K562 (cell line): ENCODE data around the gene ZNF609. TPM values are rescaled to one million over a fixed set of nuclear protein-coding genes. Genes with fewer than 3 reads are reported as not detected.

ENCODE experiments used
- ATAC-seq: fragments of 200-7000 bp; cut with Tn5 transposase; 3 replicates; pipeline ENCODE4 v1.9.1; 2020; ENCODE audit warnings: moderate library complexity
- BruUV-seq: library from RNA; stranded (reverse); fragments of 400-500 nt; replicated peaks from 2 replicates; lab custom pipeline; 2021; lab: Mats Ljungman, UMichigan
- CTCF ChIA-PET: fragments of 300-600 bp; formaldehyde crosslinking; extraction: SDS; loops from one replicate; lab custom pipeline; 2021; ENCODE audit warnings: low intra/inter-chr PET ratio; lab: Yijun Ruan, JAX
- POLR2A ChIA-PET: fragments of 300-600, 350-650 bp; sonication (Branson Sonifier 250); formaldehyde crosslinking; extraction: SDS; loops from one replicate; lab custom pipeline; 2021; ENCODE audit warnings: antibody characterized with exemption, inconsistent platforms; lab: Yijun Ruan, JAX
- DNase-seq, 4 experiments: peaks; one replicate each; pipeline versions ENCODE4 v3.0.0 to v3.0.0-alpha.2; 2011 to 2018; ENCODE audit warnings: low spot score in 3 of 4, mixed read lengths in 3 of 4; ENCODE audit errors: extremely low read depth in 1 of 4
- FAIRE-seq: peaks from 2 replicates; lab custom pipeline; 2011; peaks lifted over from hg19 to GRCh38; lab: Jason Lieb, UNC
- H2AFZ ChIP-seq: 2 replicates; pipeline ENCODE4 v1.6.0; 2011; ENCODE audit warnings: low read depth, low read length, control low read depth, inconsistent platforms
- H3K27ac ChIP-seq: fragments of 200-600 bp; 3 replicates; pipeline ENCODE4 v1.8.0; 2011; ENCODE audit warnings: low read depth, mild to moderate bottlenecking, control low read depth, inconsistent platforms, low read length, moderate library complexity, mixed read lengths; ENCODE audit errors: extremely low read depth
- H3K27me3 ChIP-seq, 2 experiments: fragments of 300-600 bp in 1 of 2; 2 replicates in 1 of 2; 3 replicates in 1 of 2; pipeline versions ENCODE4 v1.6.0 to v1.8.0; 2011; ENCODE audit warnings: inconsistent platforms in 2 of 2, low read length in 2 of 2, mild to moderate bottlenecking in 1 of 2, mixed read lengths in 1 of 2, moderate library complexity in 1 of 2; ENCODE audit not compliant: control insufficient read depth in 2 of 2, insufficient read depth in 2 of 2
- H3K36me3 ChIP-seq: fragments of 300-600 bp; 3 replicates; pipeline ENCODE4 v1.8.0; 2011; ENCODE audit warnings: mild to moderate bottlenecking, low read length, inconsistent platforms; ENCODE audit not compliant: control insufficient read depth, insufficient read depth
- H3K4me1 ChIP-seq, 2 experiments: fragments of 200-600 bp in 1 of 2; replicated peaks in 1 of 2; 2 replicates in 1 of 2; 3 replicates in 1 of 2; pipeline versions ENCODE4 v1.5.1 to v1.8.0; 2011; ENCODE audit warnings: inconsistent platforms in 2 of 2, low read length in 2 of 2, mild to moderate bottlenecking in 1 of 2, mixed read lengths in 1 of 2, moderate library complexity in 1 of 2; ENCODE audit not compliant: control insufficient read depth in 2 of 2, insufficient read depth in 2 of 2
- H3K4me2 ChIP-seq: 2 replicates; pipeline ENCODE4 v1.6.1; 2011; ENCODE audit warnings: low read length, control low read depth, inconsistent platforms, mixed read lengths; ENCODE audit not compliant: insufficient read depth
- H3K4me3 ChIP-seq: fragments of 200-600 bp; sonication (generic), shearing (Covaris generic); 2 replicates; pipeline ENCODE4 v1.5.1; 2016; ENCODE audit warnings: control low read depth, inconsistent platforms
- H3K79me2 ChIP-seq: fragments of 200-600 bp; 3 replicates; pipeline ENCODE4 v1.8.0; 2011; ENCODE audit warnings: low read length, inconsistent platforms; ENCODE audit not compliant: control insufficient read depth, insufficient read depth
- H3K9ac ChIP-seq, 2 experiments: 2 replicates each; pipeline versions ENCODE4 v1.6.0 to v1.6.1; 2011; ENCODE audit warnings: low read depth in 2 of 2, low read length in 2 of 2, control low read depth in 1 of 2, inconsistent platforms in 1 of 2, mild to moderate bottlenecking in 1 of 2, mixed read lengths in 1 of 2; ENCODE audit not compliant: insufficient read depth in 1 of 2
- H3K9me1 ChIP-seq: one replicate; pipeline ENCODE4 v1.6.0; 2011; ENCODE audit warnings: inconsistent platforms, mild to moderate bottlenecking, low read length, moderate library complexity; ENCODE audit not compliant: control insufficient read depth, insufficient read depth
- H3K9me3 ChIP-seq: replicated peaks from 2 replicates; pipeline ENCODE4 v1.5.1; 2011; ENCODE audit warnings: low read depth, low read length, inconsistent platforms; ENCODE audit not compliant: control insufficient read depth, insufficient read depth
- H4K20me1 ChIP-seq: replicated peaks from 2 replicates; pipeline ENCODE4 v1.6.1; 2011; ENCODE audit warnings: low read length, inconsistent platforms, mixed read lengths; ENCODE audit not compliant: control insufficient read depth, insufficient read depth
- HDGF ChIP-seq: fragments of 450-650 bp; IDR thresholded peaks from 2 replicates; pipeline ENCODE4 v1.6.1; 2016
- HMBOX1 ChIP-seq: sonication (generic); IDR thresholded peaks from 2 replicates; pipeline ENCODE4 v1.6.1; 2016
- MEIS2 ChIP-seq: fragments of 450-650 bp; IDR thresholded peaks from 2 replicates; pipeline ENCODE4 v1.6.1; 2014; ENCODE audit warnings: mild to moderate bottlenecking; ENCODE audit not compliant: partially characterized antibody
- ZNF699 ChIP-seq: fragments of 250-450 bp; sonication (Bioruptor Pico); IDR thresholded peaks from 2 replicates; pipeline ENCODE4 v1.8.0; 2021; ENCODE audit warnings: mild to moderate bottlenecking, moderate library complexity; ENCODE audit not compliant: insufficient replicate concordance
- in situ Hi-C: fragments of 300-500 bp; cut with MboI; formaldehyde crosslinking; loops from 4 replicates; pipeline ENCODE4 v1.15.0; 2018; ENCODE audit warnings: inconsistent platforms, mixed read lengths
- intact Hi-C: fragments of 100-400 bp; cut with micrococcal nuclease; formaldehyde crosslinking; loops from 2 replicates; pipeline ENCODE4 v1.14.2; 2022
- polyA plus RNA-seq, 8 experiments: library from polyadenylated mRNA; depleted of rRNA in 4 of 8; stranded (reverse) in 5 of 8; unstranded in 3 of 8; fragments of >200 nt; fragmentation: Nextera tagmentation in 2 of 8; fragmentation: Illumina TruSeq in 1 of 8; extraction: Ambion mirVana in 2 of 8; extraction: Trizol in 1 of 8; gene quantifications; 2 replicates each; pipeline versions ENCODE4 v1.2.1 to v1.2.3, GENCODE V29; 2011 to 2014; ENCODE audit warnings: inconsistent platforms in 1 of 8, missing spikeins in 1 of 8
- total RNA-seq, 7 experiments: library from RNA; depleted of rRNA in 6 of 7; stranded (reverse); fragments of >200 nt in 6 of 7; fragmentation: Illumina TruSeq in 2 of 7; extraction: Trizol in 2 of 7; gene quantifications; 2 replicates each; pipeline versions ENCODE4 v1.2.1 to v1.2.3, GENCODE V29; 2011 to 2021; ENCODE audit warnings: low replicate concordance in 1 of 7

ZNF609 gene
- total and polyA plus RNA-seq, 9 of the 15 experiments (the other 6 are each of a cell fraction or from before 2014, with no cell fraction given), result 3.0 to 38.7 (median 17.8) TPM

GRCh38 chr15:64611085-64611725 is 150.8 kb downstream of the ZNF609 start:
- H3K27ac ChIP-seq, result no peak overlapping the region
- H3K9ac ChIP-seq, result no peak overlapping the region
- CTCF ChIA-PET, result no interaction called here
- H3K4me2 ChIP-seq, result no peak overlapping the region
- DNase-seq (no peak), ATAC-seq (peak; percentile 50; the same call in 2 of the 3 replicates), FAIRE-seq (no peak)
- no peaks in the 10 kb centered on the region for H3K9me1 ChIP-seq
- no peaks in the 10 kb centered on the region for H3K9me3 ChIP-seq
- H3K4me1 ChIP-seq, result peaks cover 0 to 7% of the 10 kb centered on the region in 2 experiments; a peak in 4 of 5 replicates
- H3K36me3 ChIP-seq, result no peaks in the 10 kb centered on the region
- TF ChIP-seq ZNF699 (CRISPR knock-in tag) (no peak), HDGF (no peak), HMBOX1 (peak; percentile 54; the same call in 1 of the 2 replicates), MEIS2 (peak; percentile 74)
- H4K20me1 ChIP-seq, result no peaks in the 10 kb centered on the region; the same call in 1 of the 2 replicates
- no peak overlapping the region for H2AFZ ChIP-seq
- BruUV-seq, result no TSS peak
- POLR2A ChIA-PET, result interaction anchor here (0.9 to 1.8 kb wide), 2 partner anchors 10 to 12 kb away, joined by 3 to 4 read pairs; no protein-coding TSS in a partner anchor
- intact Hi-C loops, result no loop called here
- no peaks in the 10 kb centered on the region for H3K27me3 ChIP-seq
- peaks cover 56% of the 10 kb centered on the region for H3K79me2 ChIP-seq
- in situ Hi-C loops, result no loop called here
- H3K4me3 ChIP-seq, result no peak overlapping the region
